HG03575 (cell line): ENCODE measurements around the gene PNMT.

ENCODE experiments used
- ATAC-seq: cut with Tn5 transposase; IDR thresholded peaks from one replicate; pipeline ENCODE4 v1.9.1; 2021; ENCODE audit not compliant: unreplicated experiment, insufficient number of reproducible peaks, low FRiP score; ENCODE audit errors: extremely low read depth

Gene PNMT

GRCh38 chr17:39632153-39632941 is 35.9 kb upstream of the PNMT start:
- ATAC-seq = no peak

GRCh38 chr17:39633570-39634183 is 34.6 kb upstream of the PNMT start:
- ATAC-seq = no peak

GRCh38 chr17:39634384-39634871 is 33.8 kb upstream of the PNMT start:
- ATAC-seq = no peak

GRCh38 chr17:39635614-39636176 is 32.6 kb upstream of the PNMT start:
- ATAC-seq = no peak

- peak; percentile 28 for ATAC-seq
These were observed 31.7 kb upstream of the PNMT start for GRCh38 chr17:39636587-39636926.

GRCh38 chr17:39636927-39637736 is 31.1 kb upstream of the PNMT start, which contains the start of gene STARD3:
STARD3 (plus strand) TSS chr17:39637144; CDS start chr17:39653532, 16,388 bp downstream.
- peak; percentile 45 for ATAC-seq

GRCh38 chr17:39638317-39638716 is 29.9 kb upstream of the PNMT start:
- no peak for ATAC-seq

- no peak for ATAC-seq
These were observed 29.2 kb upstream of the PNMT start for GRCh38 chr17:39639043-39639442.

- ATAC-seq = no peak
These were observed 28.4 kb upstream of the PNMT start for GRCh38 chr17:39639566-39640458.

GRCh38 chr17:39640591-39641031 is 27.6 kb upstream of the PNMT start:
- ATAC-seq = no peak

- ATAC-seq = no peak
These were observed 27.2 kb upstream of the PNMT start for GRCh38 chr17:39641097-39641496.

- ATAC-seq = no peak
These were observed 26.4 kb upstream of the PNMT start for GRCh38 chr17:39641883-39642282.

GRCh38 chr17:39642291-39643074 is 25.8 kb upstream of the PNMT start:
- ATAC-seq = no peak

- ATAC-seq = no peak
These were observed 25.0 kb upstream of the PNMT start for GRCh38 chr17:39643271-39643670.

- ATAC-seq = no peak
These were observed 21.0 kb upstream of the PNMT start for GRCh38 chr17:39647256-39647655.

- ATAC-seq = no peak
These were observed 19.5 kb upstream of the PNMT start for GRCh38 chr17:39648616-39649366.

- ATAC-seq = no peak
These were observed 18.1 kb upstream of the PNMT start for GRCh38 chr17:39650121-39650579.
